Measurements from ENCODE around the gene KIAA0513.
"Not testable (repeated sequence)": the region's sequence is repeated elsewhere in the genome, so short reads cannot be mapped to it uniquely, and the experiment has no call there.

The KIAA0513 gene

DNA sequence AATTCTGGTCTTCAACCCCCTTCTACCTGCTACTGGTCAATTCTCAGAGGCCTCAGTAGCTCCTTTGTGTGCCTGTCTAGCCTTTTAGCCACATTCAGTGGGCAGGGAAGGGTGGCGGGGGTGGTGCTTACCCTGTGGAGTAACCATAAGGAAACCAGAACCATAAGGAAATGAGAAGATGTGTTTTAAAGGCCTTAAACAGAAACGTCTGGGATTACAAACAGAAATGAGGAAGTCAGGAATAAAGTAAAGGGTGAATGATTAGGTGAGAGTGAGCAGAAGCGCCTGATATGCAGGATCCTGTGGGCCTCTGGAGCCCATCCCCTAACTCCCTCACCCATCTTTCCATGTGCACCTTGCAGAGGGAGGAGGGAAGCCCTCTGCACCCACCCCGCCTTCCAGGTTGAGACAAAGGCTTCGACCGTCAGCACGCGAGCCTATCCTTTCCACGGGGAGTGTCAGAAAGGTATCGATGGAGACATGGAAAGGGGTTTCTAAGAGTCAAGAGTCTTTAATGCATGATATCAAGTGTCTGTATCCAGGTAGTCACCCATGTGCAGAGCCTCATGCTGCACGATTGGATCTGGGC, 20.4 kb downstream of the KIAA0513 start:
- in situ Hi-C loops (cut with MboI; ENCODE audit: low pct_unique_long_range_greater_than_20kb, low sequenced_read_pairs, unreplicated experiment): no loop called here
- DNase-seq (ENCODE audit: low spot score): no peak

GRCh38 chr16:85048921-85049562, 21.4 kb downstream of the KIAA0513 start:
- TF ChIP-seq, protein P1, sequence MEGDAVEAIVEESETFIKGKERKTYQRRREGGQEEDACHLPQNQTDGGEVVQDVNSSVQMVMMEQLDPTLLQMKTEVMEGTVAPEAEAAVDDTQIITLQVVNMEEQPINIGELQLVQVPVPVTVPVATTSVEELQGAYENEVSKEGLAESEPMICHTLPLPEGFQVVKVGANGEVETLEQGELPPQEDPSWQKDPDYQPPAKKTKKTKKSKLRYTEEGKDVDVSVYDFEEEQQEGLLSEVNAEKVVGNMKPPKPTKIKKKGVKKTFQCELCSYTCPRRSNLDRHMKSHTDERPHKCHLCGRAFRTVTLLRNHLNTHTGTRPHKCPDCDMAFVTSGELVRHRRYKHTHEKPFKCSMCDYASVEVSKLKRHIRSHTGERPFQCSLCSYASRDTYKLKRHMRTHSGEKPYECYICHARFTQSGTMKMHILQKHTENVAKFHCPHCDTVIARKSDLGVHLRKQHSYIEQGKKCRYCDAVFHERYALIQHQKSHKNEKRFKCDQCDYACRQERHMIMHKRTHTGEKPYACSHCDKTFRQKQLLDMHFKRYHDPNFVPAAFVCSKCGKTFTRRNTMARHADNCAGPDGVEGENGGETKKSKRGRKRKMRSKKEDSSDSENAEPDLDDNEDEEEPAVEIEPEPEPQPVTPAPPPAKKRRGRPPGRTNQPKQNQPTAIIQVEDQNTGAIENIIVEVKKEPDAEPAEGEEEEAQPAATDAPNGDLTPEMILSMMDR (IDR thresholded peaks at IDR 0.05; ENCODE audit: extremely low read depth, insufficient read depth, missing control alignments): no peak

More for the DNA sequence above, 20.4 kb downstream of the KIAA0513 start:
- TF ChIP-seq, protein P1 (IDR thresholded peaks at IDR 0.05; ENCODE audit: extremely low read depth, insufficient read depth, missing control alignments): no peak

GRCh38 chr16:85049706-85050305, 22.2 kb downstream of the KIAA0513 start:
- TF ChIP-seq, protein P1 (IDR thresholded peaks at IDR 0.05; ENCODE audit: extremely low read depth, insufficient read depth, missing control alignments): no peak
- no peak for DNase-seq (ENCODE audit: low spot score)
- in situ Hi-C loops (cut with MboI; ENCODE audit: low pct_unique_long_range_greater_than_20kb, low sequenced_read_pairs, unreplicated experiment): no loop called here

More at GRCh38 chr16:85048921-85049562, 21.4 kb downstream of the KIAA0513 start:
- no peak for DNase-seq (ENCODE audit: low spot score)
- in situ Hi-C loops (cut with MboI; ENCODE audit: low pct_unique_long_range_greater_than_20kb, low sequenced_read_pairs, unreplicated experiment): no loop called here

- in situ Hi-C loops (cut with MboI; ENCODE audit: low pct_unique_long_range_greater_than_20kb, low sequenced_read_pairs, unreplicated experiment): no loop called here
- DNase-seq (ENCODE audit: low spot score): no peak
- TF ChIP-seq, protein P1 (IDR thresholded peaks at IDR 0.05; ENCODE audit: extremely low read depth, insufficient read depth, missing control alignments): no peak
These were observed 23.5 kb downstream of the KIAA0513 start for GRCh38 chr16:85051067-85051581.

GRCh38 chr16:85051683-85052082, 24.1 kb downstream of the KIAA0513 start:
- TF ChIP-seq, protein P1 (IDR thresholded peaks at IDR 0.05; ENCODE audit: extremely low read depth, insufficient read depth, missing control alignments): no peak
- DNase-seq (ENCODE audit: low spot score): no peak
- in situ Hi-C loops (cut with MboI; ENCODE audit: low pct_unique_long_range_greater_than_20kb, low sequenced_read_pairs, unreplicated experiment): no loop called here

GRCh38 chr16:85052536-85052935, 24.9 kb downstream of the KIAA0513 start:
- DNase-seq (ENCODE audit: low spot score): no peak
- TF ChIP-seq, protein P1 (IDR thresholded peaks at IDR 0.05; ENCODE audit: extremely low read depth, insufficient read depth, missing control alignments): no peak
- in situ Hi-C loops (cut with MboI; ENCODE audit: low pct_unique_long_range_greater_than_20kb, low sequenced_read_pairs, unreplicated experiment): no loop called here

DNA sequence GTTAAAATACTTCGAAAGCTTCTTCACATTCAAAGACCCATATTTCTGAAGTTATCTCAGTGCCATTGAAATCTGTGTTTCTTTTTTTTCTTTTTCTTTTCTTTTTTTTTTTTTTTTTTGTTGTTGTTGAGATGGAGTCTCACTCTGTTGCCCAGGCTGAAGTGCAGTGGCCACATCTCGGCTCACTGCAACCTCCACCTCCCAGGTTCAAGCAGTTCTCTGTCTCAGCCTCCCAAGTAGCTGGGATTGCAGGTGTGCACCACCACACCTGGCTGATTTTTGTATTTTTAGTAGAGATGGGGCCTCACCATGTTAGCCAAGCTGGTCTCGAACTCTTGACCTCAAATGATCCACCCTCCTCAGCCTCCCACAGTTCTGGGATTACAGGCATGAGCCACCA, 26.7 kb downstream of the KIAA0513 start:
- in situ Hi-C loops (cut with MboI; ENCODE audit: low pct_unique_long_range_greater_than_20kb, low sequenced_read_pairs, unreplicated experiment); DNase-seq (ENCODE audit: low spot score): not testable (repeated sequence)
